Type B pancreatic cell (in vitro differentiated cells): Measurements from ENCODE around the gene MNT. TPM values are rescaled to one million over a fixed set of nuclear protein-coding genes. Genes with fewer than 3 reads are reported as not detected.

ENCODE experiments used
- DNase-seq: peaks from one replicate; pipeline ENCODE4 v3.0.0; 2021; ENCODE audit warnings: mixed read lengths; ENCODE audit not compliant: unreplicated experiment; ENCODE audit errors: extremely low spot score
- H3K27ac Mint-ChIP-seq: 2 replicates; pipeline ENCODE4 v1.8.0; 2021; ENCODE audit warnings: mild to moderate bottlenecking, mixed read lengths
- H3K27me3 Mint-ChIP-seq: 2 replicates; pipeline ENCODE4 v1.8.0; 2021; ENCODE audit warnings: mixed read lengths
- H3K36me3 Mint-ChIP-seq: 2 replicates; pipeline ENCODE4 v1.8.0; 2021; ENCODE audit warnings: mixed read lengths
- H3K4me1 Mint-ChIP-seq: one replicate; pipeline ENCODE4 v1.8.0; 2021; ENCODE audit warnings: mixed read lengths; ENCODE audit not compliant: unreplicated experiment
- H3K4me3 Mint-ChIP-seq: 2 replicates; pipeline ENCODE4 v1.8.0; 2021; ENCODE audit warnings: mild to moderate bottlenecking, mixed read lengths
- H3K9me3 Mint-ChIP-seq: 2 replicates; pipeline ENCODE4 v1.8.0; 2021; ENCODE audit warnings: mixed read lengths
- CTCF ChIP-seq: fragments of 200-600 bp; sonication (generic); conservative IDR thresholded peaks from 2 replicates; pipeline ENCODE4 v1.5.0; 2021; ENCODE audit warnings: antibody characterized with exemption, mild to moderate bottlenecking
- total RNA-seq: library from RNA; stranded (reverse); gene quantifications from 2 replicates; pipeline ENCODE4 v1.2.1, GENCODE V29; 2021; ENCODE audit warnings: low replicate concordance

MNT gene
- total RNA-seq, 1 donor from 2014 or later: 26.9 TPM

- H3K4me1 Mint-ChIP-seq: peaks cover 35% of the 10 kb centered on the region
- no peaks in the 10 kb centered on the region for H3K36me3 Mint-ChIP-seq
- H3K27me3 Mint-ChIP-seq: no peaks in the 10 kb centered on the region
- DNase-seq: no peak
- H3K27ac Mint-ChIP-seq: no peak overlapping the region
- H3K9me3 Mint-ChIP-seq: no peaks in the 10 kb centered on the region
- no peak for TF ChIP-seq CTCF
- peak overlapping the region; percentile 65 for H3K4me3 Mint-ChIP-seq
Measured at GRCh38 chr17:2384439-2385127, 16.3 kb downstream of the MNT start.

- no peak for DNase-seq
- peak overlapping the region; percentile 17 for H3K4me3 Mint-ChIP-seq
- no peak for TF ChIP-seq CTCF
- peaks cover 26% of the 10 kb centered on the region for H3K4me1 Mint-ChIP-seq
- no peaks in the 10 kb centered on the region for H3K36me3 Mint-ChIP-seq
- no peaks in the 10 kb centered on the region for H3K27me3 Mint-ChIP-seq
- no peaks in the 10 kb centered on the region for H3K9me3 Mint-ChIP-seq
- peak overlapping the region; percentile 62 for H3K27ac Mint-ChIP-seq
Measured at GRCh38 chr17:2383628-2384167, 17.2 kb downstream of the MNT start.

GRCh38 chr17:2380950-2381649, 19.8 kb downstream of the MNT start:
- no peak for DNase-seq
- no peaks in the 10 kb centered on the region for H3K9me3 Mint-ChIP-seq
- peak overlapping the region; percentile 50 for H3K27ac Mint-ChIP-seq

GRCh38 chr17:2380226-2380922, 20.5 kb downstream of the MNT start:
- no peak overlapping the region for H3K4me3 Mint-ChIP-seq
- H3K9me3 Mint-ChIP-seq: no peaks in the 10 kb centered on the region
- peaks cover 17% of the 10 kb centered on the region for H3K4me1 Mint-ChIP-seq
- H3K36me3 Mint-ChIP-seq: no peaks in the 10 kb centered on the region
- no peak for DNase-seq
- H3K27ac Mint-ChIP-seq: peak overlapping the region; percentile 50
- H3K27me3 Mint-ChIP-seq: no peaks in the 10 kb centered on the region
- no peak for TF ChIP-seq CTCF

More at GRCh38 chr17:2380950-2381649, 19.8 kb downstream of the MNT start:
- Mint-ChIP-seq H3K36me3 (no peaks in the 10 kb centered on the region), H3K4me3 (no peak overlapping the region), H3K4me1 (peaks cover 17% of the 10 kb centered on the region), H3K27me3 (no peaks in the 10 kb centered on the region)
- no peak for TF ChIP-seq CTCF

GRCh38 chr17:2379489-2380225, 21.2 kb downstream of the MNT start:
- TF ChIP-seq CTCF: no peak
- H3K27ac Mint-ChIP-seq: no peak overlapping the region
- peaks cover 17% of the 10 kb centered on the region for H3K4me1 Mint-ChIP-seq
- H3K27me3 Mint-ChIP-seq: no peaks in the 10 kb centered on the region
- no peaks in the 10 kb centered on the region for H3K9me3 Mint-ChIP-seq
- DNase-seq: no peak
- no peak overlapping the region for H3K4me3 Mint-ChIP-seq
- H3K36me3 Mint-ChIP-seq: no peaks in the 10 kb centered on the region
